A673 (cell line): ENCODE measurements around the gene FGD4.

Experiments
- CTCF ChIP-seq: fragments of 300-800, 200-600 bp; sonication (generic); conservative IDR thresholded peaks from 2 replicates; pipeline ENCODE4 v1.5.1; 2017; ENCODE audit warnings: low read depth, mild to moderate bottlenecking, antibody characterized with exemption, low read length, moderate library complexity, mixed read lengths
- EZH2 ChIP-seq: fragments of 200-600 bp; sonication (generic); IDR thresholded peaks from 2 replicates; pipeline ENCODE4 v1.6.1; 2017; ENCODE audit warnings: borderline replicate concordance, low read depth, mild to moderate bottlenecking, mixed read lengths, antibody characterized with exemption, low read length; ENCODE audit not compliant: poor library complexity, severe bottlenecking

GRCh38 chr12:32504591-32504990, 105.2 kb downstream of the FGD4 start:
- TF ChIP-seq CTCF, result no peak
- TF ChIP-seq EZH2, result no peak
